Myocyte (in vitro differentiated cells): ENCODE data around the gene MRGPRG. TPM values are rescaled to one million over a fixed set of nuclear protein-coding genes. Genes with fewer than 3 reads are reported as not detected.

Experiments used
- DNase-seq: peaks from one replicate; pipeline ENCODE4 v3.0.0-alpha.2; 2012; ENCODE audit warnings: low read depth
- total RNA-seq: library from RNA; depleted of rRNA; stranded (reverse); fragments of >200 nt; gene quantifications from 2 replicates; pipeline ENCODE4 v1.2.3, GENCODE V29; 2014

Gene MRGPRG
- total RNA-seq, 1 donor from 2014 or later = not detected

GRCh38 chr11:3225826-3226750 lies 7.5 kb upstream of the MRGPRG start:
- no peak for DNase-seq

GRCh38 chr11:3225159-3225758 lies 6.6 kb upstream of the MRGPRG start:
- DNase-seq = no peak

- no peak for DNase-seq
Measured at GRCh38 chr11:3224401-3225057, 5.9 kb upstream of the MRGPRG start.

- no peak for DNase-seq
Measured at GRCh38 chr11:3223932-3224381, 5.3 kb upstream of the MRGPRG start.

GRCh38 chr11:3222941-3223915 lies 4.6 kb upstream of the MRGPRG start:
- DNase-seq = no peak

GRCh38 chr11:3222003-3222855 lies 3.6 kb upstream of the MRGPRG start:
- no peak for DNase-seq

GRCh38 chr11:3221408-3222002 lies 2.9 kb upstream of the MRGPRG start:
- no peak for DNase-seq

GRCh38 chr11:3220521-3221407 lies 2.2 kb upstream of the MRGPRG start:
- no peak for DNase-seq

GRCh38 chr11:3220101-3220500 lies 1.5 kb upstream of the MRGPRG start:
- DNase-seq = no peak

- no peak for DNase-seq
Measured at GRCh38 chr11:3219281-3219892, 774 bp upstream of the MRGPRG start.

- no peak for DNase-seq
Measured at GRCh38 chr11:3217818-3218482, 663 bp downstream of the MRGPRG start.

- no peak for DNase-seq
Measured at GRCh38 chr11:3216027-3216525, 2.5 kb downstream of the MRGPRG start.

- DNase-seq = no peak
Measured at GRCh38 chr11:3215346-3216026, 3.1 kb downstream of the MRGPRG start.

GRCh38 chr11:3214420-3214699 lies 4.3 kb downstream of the MRGPRG start:
- no peak for DNase-seq

GRCh38 chr11:3213659-3214419 lies 4.8 kb downstream of the MRGPRG start:
- no peak for DNase-seq

GRCh38 chr11:3208272-3208671 lies 10.3 kb downstream of the MRGPRG start:
- DNase-seq = no peak
